ENCODE results near the gene PHETA1. TPM values are rescaled to one million over a fixed set of nuclear protein-coding genes. Genes with fewer than 3 reads are reported as not detected.

Gene PHETA1
- total and polyA plus RNA-seq, 12 donors = 11.9 to 41.6 (median 18.6) TPM

DNA sequence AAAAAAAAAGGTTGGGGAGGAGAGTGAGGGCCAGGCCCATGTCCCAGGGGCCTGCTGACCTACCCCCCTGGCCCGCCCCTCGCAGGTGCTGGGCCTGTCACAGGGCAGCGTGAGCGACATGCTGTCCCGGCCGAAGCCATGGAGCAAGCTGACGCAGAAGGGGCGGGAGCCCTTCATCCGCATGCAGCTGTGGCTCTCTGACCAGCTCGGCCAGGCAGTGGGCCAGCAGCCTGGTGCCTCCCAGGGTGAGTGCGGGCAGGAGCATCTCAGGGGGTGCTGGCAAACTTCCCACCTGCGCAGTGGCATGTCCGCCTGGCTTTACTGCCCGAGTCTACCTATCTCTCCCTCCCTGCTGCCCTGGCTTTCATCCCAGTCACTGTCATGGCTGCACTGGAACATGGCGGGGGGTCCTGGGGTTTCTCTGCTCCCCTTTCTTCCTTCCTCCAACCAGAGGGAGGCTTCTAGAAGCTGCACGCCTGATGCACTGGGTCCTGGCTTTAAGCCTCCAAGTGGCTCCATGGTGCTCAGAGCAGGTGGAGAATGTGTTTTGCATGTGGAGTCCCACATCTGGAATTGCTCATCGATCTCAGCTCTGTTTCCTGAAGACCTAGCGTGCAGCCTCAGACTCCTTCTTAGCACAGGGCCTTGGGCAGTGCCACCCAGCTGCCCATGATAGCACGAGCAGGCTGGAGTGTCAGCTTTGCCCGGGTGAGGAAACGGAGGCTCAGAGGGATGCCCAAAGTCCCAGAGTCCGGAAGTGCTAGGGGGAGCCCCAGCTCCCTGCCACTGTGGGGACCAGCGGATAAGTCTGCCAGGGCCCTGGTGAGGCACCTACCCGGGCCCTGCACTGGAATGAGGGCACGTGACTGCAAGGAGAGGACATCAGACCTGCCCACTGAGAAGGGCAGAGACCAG lies 46.3 kb downstream of the PHETA1 start:
- H3K27me3 ChIP-seq = peaks cover 0 to 10% (median 3%) of the 10 kb centered on the region in 7 donors
- no peaks in the 10 kb centered on the region for H3K36me3 ChIP-seq
- WGBS, 2 donors = 70 to 71% methylated on average over 25 of the region's 25 CpGs
- intact Hi-C loops (cut with DNase I) = no loop called here
- no peaks in the 10 kb centered on the region for H3K9me3 ChIP-seq
- ATAC-seq = peak in 6 of 8 donors; percentile 62 to 90 (median 76)
- no peak overlapping the region for H3K4me3 ChIP-seq
- DNase-seq = peak; percentile 25 to 42
- no peak overlapping the region for H3K27ac ChIP-seq
- TF ChIP-seq, protein P1, sequence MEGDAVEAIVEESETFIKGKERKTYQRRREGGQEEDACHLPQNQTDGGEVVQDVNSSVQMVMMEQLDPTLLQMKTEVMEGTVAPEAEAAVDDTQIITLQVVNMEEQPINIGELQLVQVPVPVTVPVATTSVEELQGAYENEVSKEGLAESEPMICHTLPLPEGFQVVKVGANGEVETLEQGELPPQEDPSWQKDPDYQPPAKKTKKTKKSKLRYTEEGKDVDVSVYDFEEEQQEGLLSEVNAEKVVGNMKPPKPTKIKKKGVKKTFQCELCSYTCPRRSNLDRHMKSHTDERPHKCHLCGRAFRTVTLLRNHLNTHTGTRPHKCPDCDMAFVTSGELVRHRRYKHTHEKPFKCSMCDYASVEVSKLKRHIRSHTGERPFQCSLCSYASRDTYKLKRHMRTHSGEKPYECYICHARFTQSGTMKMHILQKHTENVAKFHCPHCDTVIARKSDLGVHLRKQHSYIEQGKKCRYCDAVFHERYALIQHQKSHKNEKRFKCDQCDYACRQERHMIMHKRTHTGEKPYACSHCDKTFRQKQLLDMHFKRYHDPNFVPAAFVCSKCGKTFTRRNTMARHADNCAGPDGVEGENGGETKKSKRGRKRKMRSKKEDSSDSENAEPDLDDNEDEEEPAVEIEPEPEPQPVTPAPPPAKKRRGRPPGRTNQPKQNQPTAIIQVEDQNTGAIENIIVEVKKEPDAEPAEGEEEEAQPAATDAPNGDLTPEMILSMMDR (IDR thresholded peaks at IDR 0.05) = no peak
- no peaks in the 10 kb centered on the region for H3K4me1 ChIP-seq

DNA sequence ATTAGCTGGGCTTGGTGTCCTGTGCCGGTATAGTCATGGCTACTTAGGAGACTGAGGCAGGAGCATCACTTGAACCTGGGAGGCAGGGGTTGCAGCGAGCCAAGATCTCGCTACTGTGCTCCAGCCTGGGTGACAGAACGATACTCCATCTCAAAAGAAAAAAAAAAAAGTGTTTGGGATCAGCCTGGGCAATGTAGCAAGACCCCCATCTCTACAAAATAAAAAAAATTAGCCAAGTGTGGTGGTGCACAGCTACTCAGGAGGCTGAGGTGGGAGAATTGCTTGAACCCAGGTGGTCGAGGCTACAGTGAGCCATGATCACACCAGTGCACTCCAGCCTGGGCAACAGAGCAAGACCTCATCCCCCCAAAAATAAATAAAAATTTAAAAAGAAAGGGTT lies 47.6 kb downstream of the PHETA1 start:
- no peaks in the 10 kb centered on the region for H3K9me3 ChIP-seq
- intact Hi-C loops (cut with DNase I) = no loop called here
- peaks cover 0 to 10% (median 3%) of the 10 kb centered on the region in 7 donors for H3K27me3 ChIP-seq
- TF ChIP-seq, protein P1 (IDR thresholded peaks at IDR 0.05) = no peak
- no peak overlapping the region for H3K27ac ChIP-seq
- ATAC-seq = no peak
- H3K4me3 ChIP-seq = no peak overlapping the region
- H3K36me3 ChIP-seq = no peaks in the 10 kb centered on the region
- no peaks in the 10 kb centered on the region for H3K4me1 ChIP-seq
- no peak for DNase-seq
- 85 to 93% methylated on average over 5 of the region's 5 CpGs for WGBS, 2 donors

DNA sequence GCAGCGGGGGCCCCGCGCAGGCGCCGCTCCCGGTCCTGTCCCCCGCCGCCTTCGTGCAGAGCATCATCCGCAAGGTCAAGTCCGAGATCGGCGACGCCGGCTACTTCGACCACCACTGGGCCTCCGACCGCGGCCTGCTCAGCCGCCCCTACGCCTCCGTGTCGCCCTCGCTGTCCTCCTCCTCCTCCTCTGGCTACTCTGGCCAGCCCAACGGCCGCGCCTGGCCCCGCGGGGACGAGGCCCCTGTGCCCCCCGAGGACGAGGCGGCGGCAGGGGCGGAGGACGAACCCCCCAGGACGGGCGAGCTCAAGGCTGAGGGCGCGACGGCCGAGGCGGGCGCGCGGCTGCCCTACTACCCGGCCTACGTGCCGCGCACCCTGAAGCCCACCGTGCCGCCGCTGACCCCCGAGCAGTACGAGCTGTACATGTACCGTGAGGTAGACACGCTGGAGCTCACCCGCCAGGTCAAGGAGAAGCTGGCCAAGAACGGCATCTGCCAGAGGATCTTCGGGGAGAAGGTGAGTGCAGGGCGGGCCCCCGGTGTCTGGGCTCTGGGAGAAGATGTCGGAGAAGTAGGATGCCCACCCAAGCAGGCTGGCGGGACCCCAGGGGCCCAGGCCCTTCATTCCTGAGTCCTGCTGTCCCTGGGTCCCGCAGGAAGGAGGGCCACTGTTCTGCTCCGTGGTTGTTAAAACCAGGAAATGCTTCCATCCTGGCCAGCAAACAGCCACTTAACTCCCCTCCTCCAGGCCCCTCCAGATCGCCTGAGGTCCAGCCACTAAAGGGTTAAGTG lies 48.4 kb downstream of the PHETA1 start:
- 92 to 93% methylated on average over 58 to 67 of the region's 67 CpGs for WGBS, 2 donors
- TF ChIP-seq, protein P1 (IDR thresholded peaks at IDR 0.05) = no peak
- Histone ChIP-seq H3K27ac (no peak overlapping the region), H3K4me1 (peaks cover 0 to 4% (median 0%) of the 10 kb centered on the region in 9 donors), H3K27me3 (peaks cover 0 to 10% (median 3%) of the 10 kb centered on the region in 7 donors), H3K4me3 (no peak overlapping the region), H3K36me3 (no peaks in the 10 kb centered on the region), H3K9me3 (no peaks in the 10 kb centered on the region)
- no peak for ATAC-seq
- intact Hi-C loops (cut with DNase I) = no loop called here
- no peak for DNase-seq

DNA sequence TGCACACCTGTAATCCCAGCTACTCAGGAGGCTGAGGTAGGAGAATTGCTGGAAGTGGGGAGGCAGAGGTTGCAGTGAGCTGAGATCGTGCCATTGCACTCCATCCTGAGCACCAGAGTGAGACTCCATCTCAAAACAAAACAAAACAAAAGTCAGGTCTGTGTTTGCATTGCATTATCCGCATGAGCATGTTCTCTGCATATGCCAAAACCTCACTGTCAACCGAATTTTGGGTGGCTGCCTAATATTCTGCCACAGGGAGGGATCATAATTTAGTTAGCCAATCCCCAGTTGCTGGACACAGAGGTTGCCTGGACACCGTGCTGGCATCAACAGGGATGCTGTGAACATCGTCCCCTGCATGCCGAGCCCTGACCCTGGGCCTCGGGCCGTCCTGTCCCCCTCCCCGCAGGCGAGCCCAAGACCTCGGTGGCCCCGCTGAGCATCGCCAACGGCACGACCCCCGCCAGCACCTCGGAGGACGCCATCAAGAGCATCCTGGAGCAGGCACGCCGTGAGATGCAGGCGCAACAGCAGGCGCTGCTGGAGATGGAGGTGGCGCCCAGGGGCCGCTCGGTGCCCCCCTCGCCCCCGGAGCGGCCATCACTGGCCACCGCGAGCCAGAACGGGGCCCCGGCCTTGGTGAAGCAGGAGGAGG lies 49.2 kb downstream of the PHETA1 start:
- TF ChIP-seq, protein P1 (IDR thresholded peaks at IDR 0.05) = no peak
- intact Hi-C loops (cut with DNase I) = loop anchor here in 1 of 10 donors (10.0 kb wide), 1 partner anchor 425 kb away; no protein-coding TSS in a partner anchor
- H3K36me3 ChIP-seq = no peaks in the 10 kb centered on the region
- DNase-seq = no peak
- H3K4me1 ChIP-seq = peaks cover 0 to 9% (median 0%) of the 10 kb centered on the region in 9 donors
- H3K27ac ChIP-seq = no peak overlapping the region
- no peaks in the 10 kb centered on the region for H3K9me3 ChIP-seq
- WGBS, 2 donors = 90 to 91% methylated on average over 32 of the region's 32 CpGs
- peaks cover 0 to 10% (median 3%) of the 10 kb centered on the region in 7 donors for H3K27me3 ChIP-seq
- no peak for ATAC-seq
- H3K4me3 ChIP-seq = no peak overlapping the region

Data from heart right ventricle (tissue), 16 donors.